H1 (cell line): ENCODE measurements around the gene DGKH. TPM values are rescaled to one million over a fixed set of nuclear protein-coding genes. Genes with fewer than 3 reads are reported as not detected.

ENCODE experiments used
- CTCF ChIA-PET: fragments of 300-600 bp; sonication (Branson Sonifier 250); formaldehyde crosslinking; loops from one replicate; lab custom pipeline; 2021; ENCODE audit not compliant: partially characterized antibody; lab: Charles Lee
- POLR2A ChIA-PET: fragments of 300-600 bp; sonication (Branson Sonifier 250); formaldehyde crosslinking; loops from one replicate; lab custom pipeline; 2021; ENCODE audit warnings: inconsistent platforms; ENCODE audit not compliant: partially characterized antibody; lab: Charles Lee
- DNase-seq, 2 experiments: peaks; one replicate each; pipeline versions ENCODE4 v3.0.0 to v3.0.0-alpha.2; 2010 to 2022; ENCODE audit warnings: low spot score in 2 of 2, low read depth in 1 of 2, mixed read lengths in 1 of 2
- FAIRE-seq: peaks from 2 replicates; lab custom pipeline; 2011; peaks lifted over from hg19 to GRCh38; lab: Jason Lieb, UNC
- H2AFZ ChIP-seq: 2 replicates; pipeline ENCODE4 v1.8.1; 2012; ENCODE audit warnings: low read length, inconsistent platforms
- H2AK5ac ChIP-seq: 2 replicates; pipeline ENCODE4 v1.6.1; 2013; ENCODE audit warnings: low read depth, low read length
- H2BK120ac ChIP-seq: replicated peaks from 2 replicates; pipeline ENCODE3; 2013; ENCODE audit warnings: low read depth, low read length, inconsistent platforms
- H2BK12ac ChIP-seq: 2 replicates; pipeline ENCODE4 v1.6.1; 2013; ENCODE audit warnings: low read depth, low read length
- H2BK15ac ChIP-seq: 2 replicates; pipeline ENCODE4 v1.6.1; 2013; ENCODE audit warnings: low read length
- H2BK20ac ChIP-seq: 2 replicates; pipeline ENCODE4 v1.6.1; 2013; ENCODE audit warnings: low read length
- H2BK5ac ChIP-seq: 2 replicates; pipeline ENCODE4 v1.6.1; 2013; ENCODE audit warnings: low read depth, low read length
- H3K14ac ChIP-seq: 2 replicates; pipeline ENCODE4 v1.6.1; 2013; ENCODE audit warnings: inconsistent platforms; ENCODE audit not compliant: insufficient read length
- H3K18ac ChIP-seq: 2 replicates; pipeline ENCODE4 v1.6.1; 2013; ENCODE audit warnings: low read length; ENCODE audit errors: extremely low read depth
- H3K23ac ChIP-seq: 2 replicates; pipeline ENCODE4 v1.6.1; 2013; ENCODE audit warnings: inconsistent platforms; ENCODE audit not compliant: insufficient read length
- H3K23me2 ChIP-seq: 2 replicates; pipeline ENCODE4 v1.6.1; 2013; ENCODE audit warnings: low read depth, low read length
- H3K27ac ChIP-seq: 2 replicates; pipeline ENCODE4 v1.6.1; 2011; ENCODE audit warnings: low read depth, low read length, inconsistent platforms
- H3K27me3 ChIP-seq, 4 experiments: replicated peaks in 1 of 4; 1 replicate in 1 of 4; 2 replicates in 3 of 4; pipeline versions ENCODE4 v1.6.1 to v1.8.1; 2011 to 2013; ENCODE audit warnings: low read length in 3 of 4, mild to moderate bottlenecking in 3 of 4, inconsistent platforms in 2 of 4, mixed read lengths in 2 of 4, moderate library complexity in 1 of 4; ENCODE audit not compliant: control insufficient read depth in 3 of 4, insufficient read depth in 3 of 4; ENCODE audit errors: extremely low read depth in 1 of 4
- H3K36me3 ChIP-seq, 4 experiments: 2 replicates each; pipeline versions ENCODE4 v1.6.1 to v1.8.1; 2011 to 2013; ENCODE audit warnings: mild to moderate bottlenecking in 4 of 4, low read length in 3 of 4, moderate library complexity in 2 of 4, control low read depth in 1 of 4, inconsistent platforms in 1 of 4; ENCODE audit not compliant: insufficient read depth in 4 of 4, control insufficient read depth in 2 of 4
- H3K4ac ChIP-seq: replicated peaks from 2 replicates; pipeline ENCODE3; 2013; ENCODE audit warnings: low read length, low read depth, mixed read lengths, inconsistent platforms; ENCODE audit not compliant: insufficient read length
- H3K4me1 ChIP-seq, 4 experiments: replicated peaks in 1 of 4; 1 replicate in 1 of 4; 2 replicates in 3 of 4; pipeline versions ENCODE4 v1.6.1 to v1.8.1; 2011 to 2013; ENCODE audit warnings: low read length in 3 of 4, inconsistent platforms in 2 of 4, mixed read lengths in 1 of 4; ENCODE audit not compliant: insufficient read depth in 4 of 4, control insufficient read depth in 3 of 4
- H3K4me2 ChIP-seq, 2 experiments: 2 replicates each; pipeline versions ENCODE4 v1.6.1 to v1.8.1; 2011 to 2013; ENCODE audit warnings: low read depth in 2 of 2, low read length in 2 of 2, control low read depth in 1 of 2, inconsistent platforms in 1 of 2, mild to moderate bottlenecking in 1 of 2; ENCODE audit not compliant: insufficient read depth in 1 of 2
- H3K4me3 ChIP-seq, 4 experiments: fragments of 200-600, 300-600 bp in 1 of 4; sonication (generic), shearing (Covaris generic), sonication (Bioruptor Twin) in 1 of 4; 2 replicates each; pipeline versions ENCODE4 v1.5.1 to v1.8.1; 2011 to 2016; ENCODE audit warnings: low read length in 4 of 4, low read depth in 3 of 4, control low read depth in 2 of 4, inconsistent platforms in 2 of 4, mild to moderate bottlenecking in 2 of 4, mixed read lengths in 1 of 4, moderate library complexity in 1 of 4; ENCODE audit not compliant: insufficient read depth in 2 of 4; ENCODE audit errors: extremely low read depth in 1 of 4
- H3K56ac ChIP-seq: replicated peaks from 2 replicates; pipeline ENCODE3; 2013; ENCODE audit warnings: low read depth, mild to moderate bottlenecking, mixed read lengths, low read length, inconsistent platforms; ENCODE audit not compliant: insufficient read length
- H3K79me1 ChIP-seq: 2 replicates; pipeline ENCODE4 v1.6.1; 2013; ENCODE audit warnings: low read depth, low read length, control low read depth
- H3K79me2 ChIP-seq, 2 experiments: 2 replicates each; pipeline versions ENCODE4 v1.6.1 to v1.8.1; 2012 to 2013; ENCODE audit warnings: low read length in 2 of 2, mild to moderate bottlenecking in 2 of 2, inconsistent platforms in 1 of 2; ENCODE audit not compliant: insufficient read depth in 2 of 2, control insufficient read depth in 1 of 2
- H3K9ac ChIP-seq, 4 experiments: replicated peaks in 1 of 4; 1 replicate in 1 of 4; 2 replicates in 3 of 4; pipeline versions ENCODE4 v1.6.1 to v1.8.1; 2011 to 2013; ENCODE audit warnings: low read depth in 3 of 4, low read length in 3 of 4, control low read depth in 2 of 4, mild to moderate bottlenecking in 2 of 4, moderate library complexity in 2 of 4, inconsistent platforms in 1 of 4; ENCODE audit errors: extremely low read depth in 1 of 4
- H3K9me3 ChIP-seq, 2 experiments: 2 replicates each; pipeline versions ENCODE4 v1.6.1 to v1.8.1; 2012 to 2013; ENCODE audit warnings: mild to moderate bottlenecking in 2 of 2, moderate library complexity in 2 of 2, control low read depth in 1 of 2, inconsistent platforms in 1 of 2, low read depth in 1 of 2, low read length in 1 of 2, mixed read lengths in 1 of 2; ENCODE audit not compliant: insufficient read depth in 2 of 2
- H4K20me1 ChIP-seq, 2 experiments: replicated peaks in 1 of 2; 2 replicates each; pipeline versions ENCODE3 to v1.8.1; 2011 to 2013; ENCODE audit warnings: inconsistent platforms in 2 of 2, low read length in 2 of 2, mild to moderate bottlenecking in 1 of 2; ENCODE audit not compliant: insufficient read depth in 2 of 2, control insufficient read depth in 1 of 2
- H4K5ac ChIP-seq: 2 replicates; pipeline ENCODE4 v1.6.1; 2013; ENCODE audit warnings: low read length, low read depth, mixed read lengths, inconsistent platforms; ENCODE audit not compliant: insufficient read length
- H4K8ac ChIP-seq: 2 replicates; pipeline ENCODE4 v1.8.0; 2013; ENCODE audit warnings: mild to moderate bottlenecking, moderate library complexity, low read length, inconsistent platforms; ENCODE audit not compliant: insufficient read depth; ENCODE audit errors: extremely low read depth
- H4K91ac ChIP-seq: replicated peaks from 2 replicates; pipeline ENCODE3; 2013; ENCODE audit warnings: low read length, mixed read lengths, inconsistent platforms; ENCODE audit not compliant: insufficient read length
- CBX5 ChIP-seq: fragments of 300-800, 300-1000 bp; sonication (generic); IDR thresholded peaks from 2 replicates; pipeline ENCODE4 v1.7.1; 2016; ENCODE audit warnings: antibody characterized with exemption, low read length, low read depth
- JUN ChIP-seq: IDR thresholded peaks from 2 replicates; pipeline ENCODE4 v1.6.1; 2011; ENCODE audit warnings: low read depth, mild to moderate bottlenecking, improper control_type of control experiment, low read length
- NANOG ChIP-seq: IDR thresholded peaks from 2 replicates; pipeline ENCODE4 v1.6.1; 2011; ENCODE audit warnings: low read length, low read depth, mild to moderate bottlenecking, inconsistent platforms; ENCODE audit not compliant: insufficient read depth, poor library complexity, severe bottlenecking
- POLR2AphosphoS5 ChIP-seq: IDR thresholded peaks from 2 replicates; pipeline ENCODE4 v1.6.1; 2011; ENCODE audit warnings: low read depth, low read length
- POU5F1 ChIP-seq: IDR thresholded peaks from 2 replicates; pipeline ENCODE4 v1.6.1; 2011; ENCODE audit warnings: low read depth, mild to moderate bottlenecking, low read length, moderate library complexity
- RBBP5 ChIP-seq: IDR thresholded peaks from 2 replicates; pipeline ENCODE4 v1.7.1; 2012; ENCODE audit warnings: low read depth, mild to moderate bottlenecking, inconsistent platforms, low read length, moderate library complexity, borderline replicate concordance
- SP1 ChIP-seq: IDR thresholded peaks from 2 replicates; pipeline ENCODE4 v1.6.1; 2011; ENCODE audit warnings: low read depth, low read length
- TAF7 ChIP-seq: optimal IDR thresholded peaks from 2 replicates; pipeline ENCODE3; 2011; ENCODE audit warnings: low read depth, mild to moderate bottlenecking, inconsistent platforms, low read length, moderate library complexity, borderline replicate concordance
- TEAD4 ChIP-seq: IDR thresholded peaks from 2 replicates; pipeline ENCODE4 v1.6.1; 2012; ENCODE audit warnings: low read depth, low read length, inconsistent platforms, mixed read lengths
- WGBS, 2 experiments: shearing (Covaris generic) in 1 of 2; methylation state at CpG; one replicate each; pipeline versions ENCODE4 v1.1.6 to v1.1.7; 2013 to 2015; ENCODE audit warnings: low lambda C conversion rate in 2 of 2, mixed read lengths in 2 of 2, inconsistent platforms in 1 of 2, low coverage in 1 of 2, missing lambda C conversion rate in 1 of 2; ENCODE audit not compliant: insufficient replicate concordance in 2 of 2, insufficient coverage in 1 of 2, insufficient read length in 1 of 2; ENCODE audit errors: extremely low coverage in 1 of 2, missing lambda C conversion rate in 1 of 2; 5-methylcytosine and 5-hydroxymethylcytosine counted together
- polyA plus RNA-seq, 7 experiments: library from polyadenylated mRNA; depleted of rRNA in 3 of 7; stranded (reverse) in 5 of 7; unstranded in 2 of 7; fragments of >200 nt in 5 of 7; fragments of 200-250 nt in 2 of 7; gene quantifications; 1 replicate in 5 of 7; 2 replicates in 1 of 7; 4 replicates in 1 of 7; pipeline versions ENCODE4 v1.2.1 to v1.2.3, GENCODE V29; 2011 to 2013; ENCODE audit warnings: missing spikeins in 2 of 7, mixed read lengths in 2 of 7
- total RNA-seq: library from RNA; stranded (reverse); fragmentation: NEBNext Ultra II Directional; extraction: Animal tissue kit (Norgen Biotek cat#: 25700); gene quantifications from 2 replicates; pipeline ENCODE4 v1.2.1, GENCODE V29; 2021

The DGKH gene
- total and polyA plus RNA-seq, 2 of the 8 experiments (the other 6 are each of a cell fraction or from before 2014, with no cell fraction given) = 2.1 to 7.9 TPM

DNA sequence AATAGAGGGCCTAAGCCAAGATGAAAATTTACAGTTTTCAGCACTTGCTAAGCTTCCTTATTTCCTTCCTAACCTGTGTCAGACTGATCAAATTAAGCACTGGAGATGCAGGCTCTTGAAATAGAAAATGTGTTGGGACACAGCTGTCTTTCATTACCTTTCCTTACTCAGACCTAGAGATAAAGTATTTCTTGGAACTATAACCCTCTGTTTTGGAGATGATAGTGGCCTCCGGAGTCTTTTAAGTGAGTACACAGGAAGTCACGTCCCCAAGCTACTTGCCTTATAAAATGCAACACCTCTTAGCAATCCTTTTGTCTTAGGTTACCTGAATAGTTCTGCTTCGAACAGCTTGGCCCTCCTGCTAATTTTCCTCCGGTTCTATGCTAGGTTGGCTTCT, 211.1 kb downstream of the DGKH start:
- Histone ChIP-seq H3K14ac (no peak overlapping the region), H3K79me1 (no peaks in the 10 kb centered on the region), H2BK12ac (no peak overlapping the region), H4K5ac (no peak overlapping the region), H3K79me2 (no peaks in the 10 kb centered on the region), H3K4me1 (peaks cover 0 to 6% (median 1%) of the 10 kb centered on the region in 4 experiments; a peak in 2 of 7 replicates), H3K4me2 (no peak overlapping the region), H3K27me3 (no peaks in the 10 kb centered on the region), H2BK120ac (no peak overlapping the region), H4K8ac (no peak overlapping the region), H4K91ac (no peak overlapping the region), H3K27ac (no peak overlapping the region), H3K56ac (no peak overlapping the region), H3K18ac (no peak overlapping the region), H3K4ac (no peak overlapping the region), H2BK5ac (no peak overlapping the region), H3K36me3 (no peaks in the 10 kb centered on the region), H4K20me1 (no peaks in the 10 kb centered on the region), H3K9me3 (peaks cover 3% of the 10 kb centered on the region in 2 experiments; a peak in 1 of 4 replicates), H2BK20ac (no peak overlapping the region), H3K9ac (no peak overlapping the region), H3K4me3 (no peak overlapping the region), H3K23ac (no peak overlapping the region), H2AFZ (no peak overlapping the region), H2BK15ac (no peak overlapping the region), H2AK5ac (no peak overlapping the region), H3K23me2 (no peaks in the 10 kb centered on the region)
- DNase-seq = no peak
- CTCF ChIA-PET = interaction anchor here (1.0 to 1.3 kb wide), 3 partner anchors 11 to 75 kb away, joined by 3 to 4 read pairs (median 3); no protein-coding TSS in a partner anchor
- FAIRE-seq = no peak
- POLR2A ChIA-PET = interaction anchor here (1.5 kb wide), 1 partner anchor 13 kb away, joined by 9 read pairs; the partner anchor contains the start of gene AKAP11
- TF ChIP-seq RBBP5 (no peak), CBX5 (no peak), JUN (no peak), POU5F1 (no peak), TEAD4 (no peak), POLR2AphosphoS5 (no peak), SP1 (no peak), TAF7 (no peak), NANOG (no peak)
- 85% methylated on average over 4 of the region's 4 CpGs; no CpG with 5 or more reads in 1 of the 2 experiments for WGBS, 2 experiments
